Ishikawa (cell line): ENCODE measurements around the gene FGF11.

Experiments
- EGR1 ChIP-seq: IDR thresholded peaks from 2 replicates; pipeline ENCODE4 v1.6.1; 2012
- FOXM1 ChIP-seq: IDR thresholded peaks from 2 replicates; pipeline ENCODE4 v1.6.1; 2012; ENCODE audit warnings: low read depth, borderline replicate concordance
- MAX ChIP-seq: IDR thresholded peaks from 2 replicates; pipeline ENCODE4 v1.6.1; 2012
- NFIC ChIP-seq: IDR thresholded peaks from 2 replicates; pipeline ENCODE4 v1.6.1; 2012
- RAD21 ChIP-seq: IDR thresholded peaks from 2 replicates; pipeline ENCODE4 v1.6.1; 2012; ENCODE audit warnings: low read depth
- REST ChIP-seq: IDR thresholded peaks from 2 replicates; pipeline ENCODE4 v1.6.1; 2012; ENCODE audit warnings: low read depth, mild to moderate bottlenecking
- TAF1 ChIP-seq: IDR thresholded peaks from 2 replicates; pipeline ENCODE4 v1.6.1; 2012; ENCODE audit warnings: low read depth, mild to moderate bottlenecking
- YY1 ChIP-seq: IDR thresholded peaks from 2 replicates; pipeline ENCODE4 v1.6.1; 2012; ENCODE audit warnings: low read depth

GRCh38 chr17:7443499-7444485, 4.5 kb downstream of the FGF11 start:
- TF ChIP-seq NFIC (no peak), TAF1 (no peak), RAD21 (no peak), FOXM1 (no peak), REST (no peak), YY1 (no peak), EGR1 (no peak), MAX (no peak)
